Measurements from ENCODE around the gene PDXP. TPM values are rescaled to one million over a fixed set of nuclear protein-coding genes. Genes with fewer than 3 reads are reported as not detected.

The PDXP gene
- total RNA-seq, 1 experiment from 2014 or later: 42.7 TPM

- no peak overlapping the region for H3K4me3 ChIP-seq (replicated peaks in 1 of 2; ENCODE audit: low read depth in 1 of 2, low read length in 2 of 2)
- ChIA-PET CTCF (interaction anchor here (0.9 to 2.7 kb wide), 6 partner anchors 16 to 153 kb away, joined by 3 to 21 read pairs (median 10); partner anchors contain the start of gene LGALS1), RAD21 (ENCODE audit: low non-redundant PET in 1 of 2, low total read pairs in 2 of 2, uncharacterized antibody in 2 of 2, unreplicated experiment in 2 of 2) (no interaction called here), POLR2A (interaction anchor here (1.0 to 3.6 kb wide), 2 partner anchors 16 to 35 kb away, joined by 4 to 21 read pairs; partner anchors contain the start of genes LGALS1 and PDXP)
- peaks cover 26 to 60% of the 10 kb centered on the region in 2 experiments; a peak in 3 of 4 replicates for H3K4me1 ChIP-seq (ENCODE audit: control insufficient read depth in 1 of 2, insufficient read depth in 2 of 2, low read length in 2 of 2)
- H3K9ac ChIP-seq (ENCODE audit: low read length): no peak overlapping the region
- BruUV-seq (replicated peaks): no TSS peak
- H4K20me1 ChIP-seq (ENCODE audit: insufficient read depth): no peaks in the 10 kb centered on the region
- H3K79me2 ChIP-seq (ENCODE audit: insufficient read depth, low read length): peaks cover 14% of the 10 kb centered on the region
- peaks cover 4 to 21% of the 10 kb centered on the region in 2 experiments; a peak in 1 of 4 replicates for H3K36me3 ChIP-seq (ENCODE audit: control insufficient read depth in 1 of 2, insufficient read depth in 2 of 2, low read length in 2 of 2)
- peak overlapping the region; percentile 96 for H3K4me2 ChIP-seq (ENCODE audit: low read length)
- no peaks in the 10 kb centered on the region for H3K9me3 ChIP-seq (ENCODE audit: control insufficient read depth in 1 of 2, insufficient read depth in 1 of 2, low read depth in 1 of 2, low read length in 2 of 2)
- H3K27ac ChIP-seq (ENCODE audit: low read depth, low read length): no peak overlapping the region
- H3K9me2 ChIP-seq (ENCODE audit: insufficient read depth): no peaks in the 10 kb centered on the region
- H3K27me3 ChIP-seq (ENCODE audit: insufficient read depth, low read length): no peaks in the 10 kb centered on the region
- ATAC-seq (no peak), DNase-seq (ENCODE audit: low read depth, low spot score) (no peak)
- intact Hi-C loops (cut with micrococcal nuclease): no loop called here
- TF ChIP-seq SIN3A (IDR thresholded peaks at IDR 0.05; ENCODE audit: low read depth) (no peak), REST (IDR thresholded peaks at IDR 0.05; ENCODE audit: low read depth) (no peak), ATF3 (IDR thresholded peaks at IDR 0.05) (no peak), SP1 (IDR thresholded peaks at IDR 0.05; ENCODE audit: low read depth) (no peak), CBX3 (IDR thresholded peaks at IDR 0.05; ENCODE audit: low read depth) (no peak), EZH2 (IDR thresholded peaks at IDR 0.05) (no peak), FOSL1 (IDR thresholded peaks at IDR 0.05; ENCODE audit: low read depth) (no peak), ZNF274 (IDR thresholded peaks at IDR 0.05; ENCODE audit: low read depth, low read length) (no peak), JUND (IDR thresholded peaks at IDR 0.05) (no peak), RAD21 (IDR thresholded peaks at IDR 0.05; ENCODE audit: low read depth) (no peak), EGR1 (IDR thresholded peaks at IDR 0.05; ENCODE audit: low read depth) (no peak), ELF1 (IDR thresholded peaks at IDR 0.05; ENCODE audit: borderline replicate concordance, low read depth) (no peak), CEBPB (IDR thresholded peaks at IDR 0.05; ENCODE audit: low read depth) (no peak)
- no peak overlapping the region for H2AFZ ChIP-seq (ENCODE audit: low read depth, low read length, poor library complexity, severe bottlenecking)
These were observed 17.0 kb upstream of the PDXP start for GRCh38 chr22:37641561-37641949.

All from HCT116 (cell line).